ENCODE measurements around the gene NINJ1.

DNA sequence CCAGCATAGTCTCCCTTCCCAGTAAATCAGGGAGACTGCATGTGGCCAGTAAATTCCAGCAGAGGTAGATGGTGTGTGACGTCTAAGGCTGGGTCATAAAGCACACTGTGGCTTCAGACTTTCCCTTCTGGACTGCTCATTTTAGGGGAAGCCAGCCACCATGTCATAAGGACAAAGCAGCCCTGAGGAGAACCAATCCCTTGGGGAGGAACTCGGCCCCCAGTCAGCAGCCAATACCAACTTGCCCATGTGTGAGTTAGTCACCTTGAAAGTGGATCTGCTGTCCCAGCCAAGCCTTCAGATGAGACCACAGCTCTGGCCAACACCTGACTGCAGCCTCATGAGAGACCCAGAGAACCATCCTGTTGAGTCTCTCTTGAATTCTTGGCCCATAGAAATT, 14.7 kb upstream of the NINJ1 start:
- TF ChIP-seq, protein P1, sequence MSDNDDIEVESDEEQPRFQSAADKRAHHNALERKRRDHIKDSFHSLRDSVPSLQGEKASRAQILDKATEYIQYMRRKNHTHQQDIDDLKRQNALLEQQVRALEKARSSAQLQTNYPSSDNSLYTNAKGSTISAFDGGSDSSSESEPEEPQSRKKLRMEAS (CRISPR knock-in tag; IDR thresholded peaks at IDR 0.05), result no peak
- TF ChIP-seq, protein P2, sequence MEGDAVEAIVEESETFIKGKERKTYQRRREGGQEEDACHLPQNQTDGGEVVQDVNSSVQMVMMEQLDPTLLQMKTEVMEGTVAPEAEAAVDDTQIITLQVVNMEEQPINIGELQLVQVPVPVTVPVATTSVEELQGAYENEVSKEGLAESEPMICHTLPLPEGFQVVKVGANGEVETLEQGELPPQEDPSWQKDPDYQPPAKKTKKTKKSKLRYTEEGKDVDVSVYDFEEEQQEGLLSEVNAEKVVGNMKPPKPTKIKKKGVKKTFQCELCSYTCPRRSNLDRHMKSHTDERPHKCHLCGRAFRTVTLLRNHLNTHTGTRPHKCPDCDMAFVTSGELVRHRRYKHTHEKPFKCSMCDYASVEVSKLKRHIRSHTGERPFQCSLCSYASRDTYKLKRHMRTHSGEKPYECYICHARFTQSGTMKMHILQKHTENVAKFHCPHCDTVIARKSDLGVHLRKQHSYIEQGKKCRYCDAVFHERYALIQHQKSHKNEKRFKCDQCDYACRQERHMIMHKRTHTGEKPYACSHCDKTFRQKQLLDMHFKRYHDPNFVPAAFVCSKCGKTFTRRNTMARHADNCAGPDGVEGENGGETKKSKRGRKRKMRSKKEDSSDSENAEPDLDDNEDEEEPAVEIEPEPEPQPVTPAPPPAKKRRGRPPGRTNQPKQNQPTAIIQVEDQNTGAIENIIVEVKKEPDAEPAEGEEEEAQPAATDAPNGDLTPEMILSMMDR (IDR thresholded peaks at IDR 0.05), result no peak
- TF ChIP-seq ZNF232 (CRISPR knock-in tag; IDR thresholded peaks at IDR 0.05) (no peak), ATF1 (CRISPR knock-in tag; IDR thresholded peaks at IDR 0.05) (no peak), TEAD4 (CRISPR knock-in tag; IDR thresholded peaks at IDR 0.05) (no peak), MXD4 (CRISPR knock-in tag; IDR thresholded peaks at IDR 0.05; ENCODE audit: borderline replicate concordance) (no peak), ZNF138 (CRISPR knock-in tag; conservative IDR thresholded peaks at IDR 0.05) (no peak), ETV6 (CRISPR knock-in tag; IDR thresholded peaks at IDR 0.05) (no peak)
- TF ChIP-seq, protein P3, sequence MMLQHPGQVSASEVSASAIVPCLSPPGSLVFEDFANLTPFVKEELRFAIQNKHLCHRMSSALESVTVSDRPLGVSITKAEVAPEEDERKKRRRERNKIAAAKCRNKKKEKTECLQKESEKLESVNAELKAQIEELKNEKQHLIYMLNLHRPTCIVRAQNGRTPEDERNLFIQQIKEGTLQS (CRISPR knock-in tag; conservative IDR thresholded peaks at IDR 0.05), result no peak
- TF ChIP-seq, protein P4, sequence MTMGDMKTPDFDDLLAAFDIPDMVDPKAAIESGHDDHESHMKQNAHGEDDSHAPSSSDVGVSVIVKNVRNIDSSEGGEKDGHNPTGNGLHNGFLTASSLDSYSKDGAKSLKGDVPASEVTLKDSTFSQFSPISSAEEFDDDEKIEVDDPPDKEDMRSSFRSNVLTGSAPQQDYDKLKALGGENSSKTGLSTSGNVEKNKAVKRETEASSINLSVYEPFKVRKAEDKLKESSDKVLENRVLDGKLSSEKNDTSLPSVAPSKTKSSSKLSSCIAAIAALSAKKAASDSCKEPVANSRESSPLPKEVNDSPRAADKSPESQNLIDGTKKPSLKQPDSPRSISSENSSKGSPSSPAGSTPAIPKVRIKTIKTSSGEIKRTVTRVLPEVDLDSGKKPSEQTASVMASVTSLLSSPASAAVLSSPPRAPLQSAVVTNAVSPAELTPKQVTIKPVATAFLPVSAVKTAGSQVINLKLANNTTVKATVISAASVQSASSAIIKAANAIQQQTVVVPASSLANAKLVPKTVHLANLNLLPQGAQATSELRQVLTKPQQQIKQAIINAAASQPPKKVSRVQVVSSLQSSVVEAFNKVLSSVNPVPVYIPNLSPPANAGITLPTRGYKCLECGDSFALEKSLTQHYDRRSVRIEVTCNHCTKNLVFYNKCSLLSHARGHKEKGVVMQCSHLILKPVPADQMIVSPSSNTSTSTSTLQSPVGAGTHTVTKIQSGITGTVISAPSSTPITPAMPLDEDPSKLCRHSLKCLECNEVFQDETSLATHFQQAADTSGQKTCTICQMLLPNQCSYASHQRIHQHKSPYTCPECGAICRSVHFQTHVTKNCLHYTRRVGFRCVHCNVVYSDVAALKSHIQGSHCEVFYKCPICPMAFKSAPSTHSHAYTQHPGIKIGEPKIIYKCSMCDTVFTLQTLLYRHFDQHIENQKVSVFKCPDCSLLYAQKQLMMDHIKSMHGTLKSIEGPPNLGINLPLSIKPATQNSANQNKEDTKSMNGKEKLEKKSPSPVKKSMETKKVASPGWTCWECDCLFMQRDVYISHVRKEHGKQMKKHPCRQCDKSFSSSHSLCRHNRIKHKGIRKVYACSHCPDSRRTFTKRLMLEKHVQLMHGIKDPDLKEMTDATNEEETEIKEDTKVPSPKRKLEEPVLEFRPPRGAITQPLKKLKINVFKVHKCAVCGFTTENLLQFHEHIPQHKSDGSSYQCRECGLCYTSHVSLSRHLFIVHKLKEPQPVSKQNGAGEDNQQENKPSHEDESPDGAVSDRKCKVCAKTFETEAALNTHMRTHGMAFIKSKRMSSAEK (CRISPR knock-in tag; IDR thresholded peaks at IDR 0.05; ENCODE audit: borderline replicate concordance), result no peak
